Stimulated activated CD4-positive, alpha-beta T cell treated with anti-CD3 and anti-CD28 coated beads, Interleukin-12 subunit alpha, Interleukin-12 subunit beta, amount 100 ng/mL, for 48 hours (primary cell): ENCODE measurements around the gene SND1.

Source experiments
- DNase-seq, 3 donors: peaks; one replicate each; pipeline ENCODE4 v3.0.0-alpha.2; 2020; ENCODE audit warnings: low read depth in 2 of 3, low spot score in 1 of 3

Gene SND1

DNA sequence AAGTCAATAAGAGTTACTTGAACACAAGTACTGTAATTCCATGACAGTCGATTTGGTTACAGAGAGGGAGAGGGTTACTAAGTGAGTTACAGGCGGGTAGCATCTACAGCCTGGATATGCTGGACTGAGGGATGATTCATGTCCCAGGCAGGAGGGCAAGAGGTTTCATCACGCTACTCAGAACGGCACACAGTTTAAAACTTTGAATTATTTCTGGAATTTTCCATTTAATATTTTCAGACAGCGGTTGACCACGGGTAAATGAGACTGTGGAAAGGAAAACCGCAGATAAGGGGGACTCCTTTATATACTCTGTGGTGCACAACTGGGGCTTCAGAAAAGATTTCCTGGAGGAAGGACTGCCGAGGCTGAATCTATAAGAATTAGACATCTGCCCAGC is 404.9 kb downstream of the SND1 start:
- no peak for DNase-seq

DNA sequence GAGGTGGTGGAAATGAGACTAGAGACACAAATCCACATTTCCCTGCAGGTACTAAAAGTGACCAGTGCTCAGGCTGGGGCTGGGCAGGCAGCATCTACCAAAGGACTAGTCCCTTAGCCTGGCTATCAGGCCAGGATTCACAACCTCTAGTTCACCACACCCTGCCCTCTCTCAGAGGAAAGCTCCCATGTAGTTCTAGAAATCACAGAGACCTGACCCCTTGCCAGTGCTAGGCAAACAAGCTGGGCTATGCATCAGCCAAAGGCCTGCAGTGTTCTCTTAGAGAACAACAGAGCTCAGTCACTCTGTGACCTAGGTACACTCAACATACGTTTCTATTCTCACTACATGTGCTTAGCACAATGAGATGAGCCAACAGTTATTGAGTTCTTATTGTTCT is 405.9 kb downstream of the SND1 start:
- DNase-seq: no peak

DNA sequence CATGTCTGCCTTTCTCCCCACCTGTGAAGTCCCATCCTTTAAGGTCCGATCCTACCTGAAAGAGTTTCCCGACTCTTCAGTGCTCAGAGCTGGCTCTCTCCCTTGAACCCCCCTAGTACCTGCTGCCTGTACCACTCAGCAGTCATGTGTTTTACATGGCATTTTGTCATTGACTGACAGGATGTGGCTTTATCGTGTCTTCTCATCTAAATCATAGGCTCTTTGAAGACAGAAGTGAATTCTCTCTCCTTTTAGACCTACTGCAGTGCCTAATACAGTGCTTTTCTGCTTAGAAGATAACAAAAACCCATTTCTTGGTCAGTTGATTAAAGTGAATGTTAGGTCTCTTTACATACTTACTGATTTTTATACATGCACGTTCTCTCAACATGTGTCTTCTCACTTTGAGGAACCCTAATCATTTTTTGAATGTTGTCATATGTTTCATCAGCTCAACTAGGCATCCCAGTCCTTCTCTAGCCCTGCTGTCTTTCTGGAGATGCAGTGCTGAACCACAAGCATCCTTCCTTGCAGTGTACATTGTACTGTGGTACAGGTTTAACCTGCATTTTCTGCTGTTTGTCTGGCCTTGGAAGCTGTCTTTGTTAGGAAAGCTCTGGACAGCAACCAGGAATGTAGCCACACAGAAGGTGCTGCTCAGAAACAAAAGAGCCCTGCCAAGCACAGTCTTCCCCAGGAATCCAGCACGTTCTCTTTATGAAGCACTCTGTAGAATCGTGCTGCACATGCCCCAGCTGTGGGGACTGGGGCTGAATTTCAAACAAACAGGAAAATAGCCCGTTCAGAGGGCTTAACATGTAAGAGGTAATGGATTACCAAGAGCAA is 407.4 kb downstream of the SND1 start:
- peak in 1 of 3 donors; percentile 5 for DNase-seq

DNA sequence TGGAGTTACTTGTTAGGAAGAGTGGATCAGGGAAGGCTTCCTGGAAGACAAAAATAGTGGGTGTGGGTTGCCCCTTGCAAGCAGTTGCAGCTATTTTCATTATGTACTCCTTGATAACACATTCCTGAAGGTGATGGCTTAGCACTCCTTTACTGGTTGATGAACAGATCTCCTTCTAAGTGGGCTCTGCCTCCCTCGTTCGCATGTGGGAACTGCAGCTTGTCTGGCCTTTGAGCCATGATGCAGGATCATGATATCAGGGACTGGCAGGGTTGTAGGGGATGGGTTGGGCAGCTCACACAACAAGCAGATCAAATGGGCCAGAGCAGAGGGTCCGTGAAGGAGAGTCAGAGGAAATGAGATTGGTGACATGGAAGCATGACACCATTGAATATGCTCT is 408.0 kb downstream of the SND1 start:
- DNase-seq: no peak

DNA sequence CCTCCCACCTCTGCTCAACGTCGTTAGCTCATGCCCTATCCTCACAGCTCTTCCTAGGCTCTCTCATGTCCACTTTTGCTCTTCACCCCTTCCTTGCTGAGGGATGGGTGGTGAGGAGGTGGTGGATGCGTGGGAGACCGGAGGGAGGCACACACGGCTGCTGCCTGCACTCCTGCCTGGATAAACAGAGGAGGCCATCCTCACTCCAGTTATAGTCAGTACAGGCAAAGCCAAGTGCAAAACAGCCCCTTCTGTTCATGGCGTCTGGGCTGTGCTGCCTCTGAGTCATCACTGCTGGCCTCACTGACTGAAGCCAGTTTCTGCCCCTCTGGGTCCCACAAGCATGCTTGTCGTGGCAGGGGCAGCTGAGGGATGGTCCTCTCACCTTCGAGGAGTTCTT is 411.1 kb downstream of the SND1 start:
- no peak for DNase-seq

DNA sequence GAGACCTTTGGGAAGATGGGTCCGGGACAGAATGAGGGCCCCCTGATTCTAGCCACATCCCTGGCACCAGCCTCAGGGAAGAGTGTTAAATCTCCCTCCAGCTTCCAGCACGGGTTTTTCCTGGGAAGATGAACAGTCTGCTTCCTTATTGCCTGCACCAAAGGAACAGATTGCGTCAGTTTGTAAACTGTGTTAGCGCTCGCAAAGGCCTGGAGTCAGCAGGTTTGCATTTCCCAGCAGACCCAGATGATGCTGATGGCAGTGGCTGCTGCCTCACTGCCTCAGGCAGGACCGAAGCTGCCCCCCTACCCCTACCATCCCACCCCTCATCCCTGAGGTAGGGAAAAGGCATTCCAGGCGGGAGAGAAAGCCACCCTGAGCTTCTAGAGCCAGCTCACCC is 413.9 kb downstream of the SND1 start:
- no peak for DNase-seq

DNA sequence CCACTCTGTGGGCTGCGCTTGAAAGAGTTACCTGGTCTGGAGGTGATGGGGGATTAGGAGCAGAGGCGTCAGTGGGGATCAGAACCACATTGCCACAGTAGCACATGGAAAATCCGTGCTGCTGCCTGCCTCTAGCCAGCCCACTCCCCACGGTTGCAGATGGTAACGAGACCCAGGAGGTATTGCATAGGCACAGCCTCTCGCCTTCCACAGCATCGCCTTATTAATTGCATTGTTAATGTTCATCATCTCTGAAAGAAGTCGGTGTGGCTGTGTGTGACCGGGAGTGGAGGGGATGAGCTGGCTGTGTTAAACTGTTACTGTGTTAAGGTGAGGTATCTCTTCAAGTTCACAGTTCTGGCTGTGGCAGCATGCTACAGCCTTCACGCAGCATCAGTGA is 414.4 kb downstream of the SND1 start:
- DNase-seq: no peak

DNA sequence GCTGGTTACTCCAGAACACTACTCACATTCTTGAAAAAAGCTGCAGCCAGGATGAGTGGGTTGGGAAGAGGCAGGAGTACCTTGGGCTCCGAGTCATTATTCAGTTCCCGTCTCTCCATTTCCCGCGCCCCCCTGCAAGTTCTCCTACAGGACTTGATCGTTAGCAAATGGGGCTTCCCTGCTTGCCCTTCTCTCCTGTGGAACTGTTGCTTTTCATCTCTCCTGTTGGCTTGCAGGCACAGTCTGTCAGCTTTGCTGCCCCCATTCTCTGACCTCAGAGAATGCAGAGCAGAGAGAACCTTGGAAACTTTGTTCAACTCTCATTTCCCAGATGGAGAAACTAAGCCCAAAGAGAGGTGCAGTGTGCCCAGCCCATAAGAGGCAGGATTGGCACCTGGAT is 414.9 kb downstream of the SND1 start:
- no peak for DNase-seq

DNA sequence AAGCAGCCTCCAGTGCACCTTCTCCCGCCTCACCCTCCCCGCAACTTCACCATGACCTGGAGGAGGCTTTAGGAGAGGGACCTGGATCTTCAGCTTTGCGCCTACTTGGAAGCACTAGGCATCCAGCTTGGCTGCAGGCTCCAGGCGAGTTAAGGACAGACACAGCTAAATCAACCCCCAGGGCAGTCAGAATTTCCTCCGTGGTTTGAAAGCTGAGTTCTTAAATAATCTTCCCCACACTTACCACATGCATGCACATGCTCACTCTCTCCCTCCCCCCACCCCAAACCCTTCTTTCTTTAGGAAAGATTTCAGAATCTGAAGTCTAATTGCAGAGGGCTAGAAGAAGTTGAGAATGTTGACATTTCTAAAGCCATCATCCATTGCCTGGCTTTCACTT is 416.0 kb downstream of the SND1 start:
- DNase-seq: no peak

DNA sequence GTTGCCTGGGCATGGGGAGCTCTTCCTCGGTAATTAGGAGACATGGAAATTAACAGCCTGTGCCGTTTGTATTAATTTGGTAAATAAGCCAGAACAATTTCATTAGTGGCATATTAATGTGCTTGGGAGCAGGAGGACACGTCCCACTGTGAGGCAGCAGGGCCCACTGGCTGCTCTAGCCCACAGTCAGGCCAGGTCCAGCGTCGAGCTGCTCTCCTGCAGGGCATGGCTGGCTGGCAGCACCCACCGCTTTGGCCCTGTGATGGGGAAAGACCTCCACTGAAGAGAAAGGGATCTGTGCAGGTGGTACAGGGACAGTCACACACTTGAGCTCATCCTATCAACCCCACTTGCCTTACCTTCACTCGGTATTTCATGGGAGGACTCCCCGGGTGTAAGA is 416.8 kb downstream of the SND1 start:
- DNase-seq: no peak

DNA sequence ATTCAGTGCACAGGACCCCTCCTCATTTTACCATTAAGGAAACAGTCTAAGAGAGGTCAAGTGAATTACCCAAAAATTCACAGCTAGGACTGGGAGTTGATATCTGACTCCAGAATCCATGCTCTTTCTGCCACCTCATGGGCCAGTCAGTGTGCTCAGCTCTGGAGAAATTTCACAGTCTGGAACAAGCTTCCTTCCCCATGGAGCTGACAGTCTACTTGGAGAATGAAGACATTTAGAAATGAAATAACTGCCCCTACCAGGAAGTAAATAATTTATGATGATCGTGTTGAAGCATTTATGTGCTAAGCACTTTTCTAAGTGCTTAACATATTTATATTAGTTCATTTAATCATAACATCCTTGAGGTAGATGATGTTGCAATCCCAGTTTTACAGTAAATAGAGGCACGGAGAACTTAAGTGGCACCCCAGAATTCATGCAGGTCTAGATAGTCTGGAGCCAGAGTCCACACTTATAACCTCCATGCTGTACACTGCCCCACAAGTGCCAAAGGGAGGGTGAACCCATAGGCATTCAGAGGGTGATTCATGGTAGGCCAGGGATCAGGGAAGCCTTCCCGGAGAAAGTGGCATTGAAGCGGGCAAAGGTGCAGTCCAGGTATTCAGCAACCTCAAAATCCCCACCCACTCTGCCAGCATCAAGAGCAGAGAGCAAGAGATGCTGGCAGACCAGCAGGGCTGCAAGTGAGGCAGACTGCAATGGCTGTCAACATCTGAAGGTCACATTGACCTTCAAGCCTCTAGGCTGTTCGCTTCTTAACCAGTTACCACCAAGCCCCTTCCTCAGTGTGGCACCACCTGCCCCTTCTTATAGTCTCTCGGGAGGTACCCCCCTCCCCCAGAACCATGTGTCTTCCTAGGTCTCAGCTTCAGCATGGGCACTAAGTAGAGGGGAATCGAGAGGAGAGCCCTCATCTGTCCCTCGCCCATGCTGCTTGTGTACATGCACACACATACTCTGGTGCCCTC is 417.7 kb downstream of the SND1 start:
- DNase-seq: no peak

DNA sequence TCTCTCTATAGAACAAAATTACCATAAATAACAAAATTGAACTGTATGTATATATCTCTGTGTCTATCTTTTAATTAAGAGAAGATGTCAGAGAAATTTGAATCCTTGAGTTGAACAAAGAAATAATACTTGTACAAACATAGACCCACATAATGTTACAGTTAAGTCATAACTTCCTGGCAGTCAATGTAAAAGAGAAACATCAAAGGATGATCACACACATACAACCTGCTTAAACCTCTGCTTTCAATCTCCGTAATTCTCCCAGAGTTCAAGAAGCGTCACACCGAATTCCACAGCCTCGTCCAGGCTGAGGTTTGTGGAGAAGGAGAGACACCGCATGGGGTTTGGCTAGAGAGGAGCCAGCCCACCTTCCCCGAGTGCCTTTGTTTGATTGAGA is 419.4 kb downstream of the SND1 start:
- no peak for DNase-seq

DNA sequence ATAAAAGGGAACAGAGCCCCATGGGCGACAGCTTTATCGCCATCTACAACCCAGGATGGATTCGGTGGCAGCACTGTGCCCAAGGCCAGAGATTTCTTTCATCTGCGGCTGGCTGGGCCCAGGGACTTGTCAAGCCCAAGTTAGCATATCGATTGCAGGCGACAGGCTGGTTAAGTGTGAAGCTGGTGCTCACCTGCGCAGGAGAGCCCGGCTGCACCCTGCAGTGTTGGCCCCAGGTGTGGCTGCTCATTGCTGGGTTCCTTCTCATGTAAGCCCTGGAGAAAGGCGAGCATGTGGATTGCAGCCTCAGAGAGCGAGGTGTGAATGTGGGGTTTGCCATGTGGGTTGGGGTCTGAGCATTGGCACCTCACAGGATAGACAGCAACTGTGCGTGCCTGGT is 419.8 kb downstream of the SND1 start:
- DNase-seq: no peak

DNA sequence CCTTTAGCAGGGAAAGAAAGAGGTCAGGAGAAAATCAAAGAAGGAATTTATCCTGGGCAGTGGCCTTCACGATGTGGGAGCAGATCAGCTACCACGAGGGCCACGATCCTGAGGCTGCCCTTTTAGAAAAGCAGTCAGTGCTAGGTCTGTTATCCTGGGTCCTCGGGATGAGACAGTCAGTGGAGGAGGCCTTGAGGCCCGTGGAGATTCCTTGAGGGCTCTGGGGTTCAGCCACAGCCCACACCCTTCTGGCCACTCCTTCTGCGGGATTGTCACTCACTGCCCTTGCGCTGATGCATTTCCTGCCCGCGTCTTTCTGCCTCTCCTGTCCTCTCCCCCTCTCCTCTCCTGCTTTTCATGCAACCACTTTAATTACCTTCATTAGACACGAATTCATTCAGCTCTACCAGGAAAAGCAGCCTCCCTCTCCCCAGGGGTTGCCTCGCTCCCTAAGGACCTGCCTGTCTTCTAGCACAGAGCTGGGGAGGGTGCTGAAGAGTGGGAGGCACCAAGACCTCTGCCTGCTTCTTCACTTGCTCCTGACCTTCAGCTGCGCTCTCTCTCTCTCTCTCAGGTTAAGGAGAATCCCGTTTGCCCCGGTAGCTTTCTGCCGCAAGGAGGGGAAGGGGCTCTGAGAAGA is 421.8 kb downstream of the SND1 start:
- DNase-seq: no peak

DNA sequence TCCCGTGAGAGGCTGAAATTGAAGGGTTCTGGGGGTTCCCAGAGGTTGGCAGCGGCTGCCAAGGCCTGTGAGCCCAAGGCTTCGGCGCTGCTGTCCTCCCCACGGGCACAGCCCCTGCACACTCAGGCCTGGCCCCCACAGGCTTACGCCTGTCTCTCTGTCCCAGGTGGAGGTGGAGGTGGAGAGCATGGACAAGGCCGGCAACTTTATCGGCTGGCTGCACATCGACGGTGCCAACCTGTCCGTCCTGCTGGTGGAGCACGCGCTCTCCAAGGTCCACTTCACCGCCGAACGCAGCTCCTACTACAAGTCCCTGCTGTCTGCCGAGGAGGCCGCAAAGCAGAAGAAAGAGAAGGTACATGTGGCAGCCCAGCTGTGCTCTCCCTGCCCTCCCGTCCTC is 422.3 kb downstream of the SND1 start:
- DNase-seq: no peak

DNA sequence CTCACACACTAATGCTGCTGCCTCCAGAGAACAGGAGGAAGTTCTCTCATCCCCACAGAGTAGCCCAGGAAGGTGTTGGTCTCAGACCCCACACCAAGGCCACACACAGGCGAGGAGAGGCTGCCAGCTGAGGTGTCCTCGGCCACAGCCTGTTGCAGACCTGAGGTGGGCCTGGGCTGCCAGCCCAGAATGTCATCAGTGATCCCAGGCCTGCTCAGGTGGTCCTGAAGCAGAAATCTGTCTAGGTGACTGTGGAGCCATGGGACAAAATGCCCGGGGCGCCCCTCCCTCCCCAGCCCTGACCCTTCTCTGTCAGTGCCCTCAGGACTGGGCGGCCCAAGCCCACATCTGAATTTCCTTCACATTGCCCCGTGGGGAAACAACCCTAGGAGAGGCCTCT is 422.7 kb downstream of the SND1 start:
- no peak for DNase-seq

DNA sequence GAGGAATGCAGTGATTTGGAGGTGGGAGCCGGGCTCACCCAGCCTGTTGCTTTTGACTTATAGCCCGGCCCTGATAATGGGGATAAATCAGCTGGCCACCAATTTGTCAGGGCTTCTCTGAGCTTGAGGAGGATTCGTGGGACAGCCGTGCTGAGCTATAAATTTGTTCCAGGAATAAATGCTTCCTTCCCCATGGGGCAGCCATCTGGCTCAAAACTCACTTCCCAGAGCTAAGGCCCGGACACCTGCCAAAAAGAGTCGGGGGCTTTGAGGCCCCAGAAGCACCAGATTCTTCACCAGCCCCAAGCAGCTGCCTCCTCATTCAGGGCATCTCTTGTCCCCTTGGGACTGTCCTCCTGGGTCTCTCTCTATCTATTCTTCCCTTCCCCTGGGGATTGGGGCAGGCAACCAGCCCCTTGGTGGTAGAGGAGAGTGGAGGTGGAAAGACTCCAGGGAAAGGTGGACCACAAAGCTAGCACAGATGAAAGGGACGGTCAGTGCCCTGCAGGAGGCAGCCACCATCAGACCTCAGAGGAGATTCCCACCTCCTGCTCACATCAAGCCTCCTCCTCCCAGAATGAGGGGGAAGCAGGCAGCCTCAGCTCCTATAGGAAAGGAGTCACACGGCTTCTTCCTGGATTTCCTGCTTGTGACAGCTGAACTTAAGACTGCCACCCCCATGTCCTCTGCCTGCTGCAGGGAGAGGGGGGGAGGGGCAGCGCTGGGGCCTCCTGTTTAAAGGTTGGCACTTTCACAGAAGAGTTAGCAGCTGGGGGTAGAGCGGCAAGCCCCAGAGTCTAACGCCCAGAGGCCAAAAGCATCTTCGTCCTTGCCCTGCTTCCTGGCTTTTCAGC is 423.5 kb downstream of the SND1 start:
- DNase-seq: no peak

DNA sequence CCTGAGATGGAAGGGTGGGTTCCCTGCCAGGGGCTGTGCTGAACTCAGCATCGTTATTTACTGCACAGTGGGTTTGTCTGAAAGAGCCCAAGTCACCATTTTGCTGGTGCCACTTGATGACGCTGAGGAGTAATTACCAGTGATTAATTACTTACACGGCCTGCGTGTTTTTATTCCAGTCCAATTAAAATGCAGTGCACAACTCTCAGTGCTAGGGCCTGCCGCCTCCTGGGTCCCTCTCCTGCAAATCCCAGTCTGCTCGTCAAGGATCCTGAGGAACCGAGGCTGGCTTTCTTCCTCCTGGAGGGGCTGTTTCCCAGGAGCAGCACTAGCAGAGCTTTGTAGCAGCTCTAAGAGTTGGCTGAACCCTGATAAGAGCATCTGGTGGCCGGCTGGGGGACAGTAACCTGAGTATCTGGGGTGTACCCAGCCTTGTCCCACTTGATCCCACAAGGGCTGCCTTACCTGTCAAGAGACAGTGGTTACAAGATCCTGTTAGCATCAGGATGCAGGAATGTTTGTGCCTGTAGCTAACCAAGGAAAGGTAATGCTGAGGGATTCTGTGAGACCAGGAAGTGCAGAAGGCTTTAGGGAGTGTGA is 424.3 kb downstream of the SND1 start:
- no peak for DNase-seq

DNA sequence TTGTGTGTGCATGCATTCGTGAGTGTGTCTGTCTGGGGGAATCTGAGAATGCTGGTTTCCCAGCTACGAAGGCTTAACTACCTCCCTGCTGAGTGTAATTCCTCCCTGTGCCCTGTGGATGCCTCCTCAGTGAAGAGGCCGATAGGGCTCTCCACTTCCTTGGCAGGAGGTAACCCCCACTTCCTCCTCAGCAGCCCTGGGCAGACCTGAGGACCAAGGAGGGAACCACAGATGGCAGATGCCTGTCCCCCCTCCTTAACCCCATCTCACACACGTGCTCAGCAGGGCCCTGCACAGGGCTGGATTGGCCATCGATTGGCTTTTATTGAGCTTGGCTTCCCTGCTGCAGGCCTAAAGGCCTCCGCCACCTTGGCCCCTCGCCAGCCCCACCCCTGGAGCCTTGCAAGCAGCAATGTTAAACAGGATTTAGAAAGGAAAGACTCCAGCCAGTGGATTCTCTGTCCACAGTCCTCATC is 424.8 kb downstream of the SND1 start:
- no peak for DNase-seq

DNA sequence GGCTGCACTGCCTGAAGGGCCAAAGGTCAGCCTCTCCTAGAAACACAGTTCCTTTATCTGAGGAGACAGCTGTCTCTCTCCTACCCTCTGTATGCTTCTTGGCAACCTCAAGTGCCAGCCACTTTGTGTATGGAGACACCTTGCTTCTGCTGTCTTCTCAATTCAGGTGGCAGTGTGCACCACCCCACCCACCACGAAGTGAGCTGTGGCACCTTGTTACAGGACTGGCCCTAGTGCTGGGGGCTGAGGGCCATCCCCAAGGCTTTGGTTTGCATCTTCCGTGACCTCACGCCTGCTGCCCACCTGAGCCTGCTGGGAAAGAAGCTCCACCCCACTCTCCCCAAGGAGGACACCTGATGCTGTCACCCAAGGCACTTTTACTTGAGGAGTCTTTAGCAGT is 426.3 kb downstream of the SND1 start:
- DNase-seq: no peak
